T-helper 1 cell (primary cell): ENCODE measurements around the gene FUT8.
"Not testable (repeated sequence)": the region's sequence is repeated elsewhere in the genome, so short reads cannot be mapped to it uniquely, and the experiment has no call there.

Experiments used
- DNase-seq, 5 donors: peaks; one replicate each; pipeline ENCODE4 v3.0.0-alpha.2; 2012 to 2020

The FUT8 gene

GRCh38 chr14:65627315-65627714, 214.8 kb downstream of the FUT8 start:
- DNase-seq: no peak

GRCh38 chr14:65628664-65629063, 216.1 kb downstream of the FUT8 start:
- no peak for DNase-seq

- no peak for DNase-seq
These were observed 218.5 kb downstream of the FUT8 start for GRCh38 chr14:65631040-65631439.

GRCh38 chr14:65632487-65632886, 220.0 kb downstream of the FUT8 start:
- no peak for DNase-seq

- DNase-seq: not testable (repeated sequence)
These were observed 221.1 kb downstream of the FUT8 start for GRCh38 chr14:65633666-65634065.

GRCh38 chr14:65637780-65638179, 225.2 kb downstream of the FUT8 start:
- peak in 1 of 5 donors; percentile 69 for DNase-seq

- no peak for DNase-seq
These were observed 226.7 kb downstream of the FUT8 start for GRCh38 chr14:65639216-65639615.

- no peak for DNase-seq
These were observed 238.3 kb downstream of the FUT8 start for GRCh38 chr14:65650826-65651225.

- DNase-seq: no peak
These were observed 244.0 kb downstream of the FUT8 start for GRCh38 chr14:65656554-65656953.

- DNase-seq: no peak
These were observed 245.7 kb downstream of the FUT8 start for GRCh38 chr14:65658202-65658601.

- DNase-seq: no peak
These were observed 249.3 kb downstream of the FUT8 start for GRCh38 chr14:65661865-65662264.

- no peak for DNase-seq
These were observed 251.9 kb downstream of the FUT8 start for GRCh38 chr14:65664436-65664835.

GRCh38 chr14:65676361-65677014, 264.0 kb downstream of the FUT8 start:
- no peak for DNase-seq

- DNase-seq: no peak
These were observed 273.0 kb downstream of the FUT8 start for GRCh38 chr14:65685572-65685971.

- DNase-seq: no peak
These were observed 274.2 kb downstream of the FUT8 start for GRCh38 chr14:65686761-65687160.

- no peak for DNase-seq
These were observed 276.5 kb downstream of the FUT8 start for GRCh38 chr14:65689070-65689469.

GRCh38 chr14:65692566-65692965, 280.0 kb downstream of the FUT8 start:
- DNase-seq: not testable (repeated sequence)

- no peak for DNase-seq
These were observed 284.3 kb downstream of the FUT8 start for GRCh38 chr14:65696801-65697200.

- no peak for DNase-seq
These were observed 291.0 kb downstream of the FUT8 start for GRCh38 chr14:65703521-65703920.

GRCh38 chr14:65703996-65704395, 291.5 kb downstream of the FUT8 start:
- DNase-seq: no peak

- DNase-seq: no peak
These were observed 291.9 kb downstream of the FUT8 start for GRCh38 chr14:65704437-65704836.

GRCh38 chr14:65704850-65705249, 292.3 kb downstream of the FUT8 start:
- peak in 1 of 5 donors; percentile 72 for DNase-seq

GRCh38 chr14:65709576-65709975, 297.0 kb downstream of the FUT8 start:
- no peak for DNase-seq

- DNase-seq: not testable (repeated sequence)
These were observed 304.3 kb downstream of the FUT8 start for GRCh38 chr14:65716813-65717212.

- not testable (repeated sequence) for DNase-seq
These were observed 304.9 kb downstream of the FUT8 start for GRCh38 chr14:65717384-65717915.
